Psoas muscle (tissue), 8 donors: ENCODE measurements around the gene GCDH. TPM values are rescaled to one million over a fixed set of nuclear protein-coding genes. Genes with fewer than 3 reads are reported as not detected.

Experiments used
- ATAC-seq, 4 donors: fragments of 200-7000 bp; cut with Tn5 transposase; one replicate each; pipeline ENCODE4 v1.9.1; 2020; ENCODE audit warnings: moderate library complexity in 3 of 4, mild to moderate bottlenecking in 2 of 4
- DNase-seq, 2 donors: peaks; one replicate each; pipeline ENCODE4 v3.0.0-alpha.2; 2020
- H3K27ac ChIP-seq: fragments of 200-600 bp; one replicate; pipeline ENCODE4 v1.8.0; 2022
- H3K27me3 ChIP-seq, 3 donors: fragments of 200-600 bp in 1 of 3; one replicate each; pipeline versions ENCODE4 v1.6.1 to v1.8.0; 2013 to 2022; ENCODE audit warnings: low read length in 2 of 3, mild to moderate bottlenecking in 2 of 3, moderate library complexity in 1 of 3; ENCODE audit not compliant: insufficient read depth in 3 of 3
- H3K36me3 ChIP-seq, 2 donors: fragments of 200-600 bp in 1 of 2; one replicate each; pipeline versions ENCODE4 v1.6.1 to v1.8.0; 2013 to 2022; ENCODE audit warnings: low read depth in 1 of 2, mild to moderate bottlenecking in 1 of 2, moderate library complexity in 1 of 2; ENCODE audit not compliant: insufficient read depth in 1 of 2
- H3K4me1 ChIP-seq: fragments of 200-600 bp; one replicate; pipeline ENCODE4 v1.8.0; 2022
- H3K4me3 ChIP-seq: fragments of 200-600 bp; one replicate; pipeline ENCODE4 v1.8.0; 2022; ENCODE audit warnings: mild to moderate bottlenecking
- H3K9me3 ChIP-seq: fragments of 200-600 bp; one replicate; pipeline ENCODE4 v1.8.0; 2022
- WGBS, 3 donors: extraction: QIAGEN DNeasy Blood & Tissue Kit; methylation state at CpG; one replicate each; pipeline versions ENCODE4 v1.1.6 to v1.1.7; 2013; 5-methylcytosine and 5-hydroxymethylcytosine counted together
- intact Hi-C, 2 donors: fragments of 100-400 bp; cut with DNase I; formaldehyde crosslinking; loops; one replicate each; pipeline versions ENCODE4 v1.11.0 to v1.14.2; 2022
- polyA plus RNA-seq, 3 donors: library from polyadenylated mRNA; stranded (reverse); fragments of 200-250 nt; gene quantifications; one replicate each; pipeline ENCODE4 v1.2.3, GENCODE V29; 2013
- total RNA-seq, 4 donors: library from RNA; stranded (reverse); fragmentation: NEBNext Ultra II Directional in 2 of 4; extraction: Animal tissue kit (Norgen Biotek cat#: 25700) in 2 of 4; gene quantifications; one replicate each; pipeline versions ENCODE4 v1.2.1 to v1.2.4, GENCODE V29; 2021 to 2023
- TF ChIP-seq, protein P1 (sequence below): fragments of 200-600 bp; IDR thresholded peaks from one replicate; pipeline ENCODE4 v1.8.0; 2022; ENCODE audit warnings: antibody characterized with exemption
- donor health status: healthy with polysubstance abuse.
- donor health status: DM: no; HTN: no; CAD: no; lungs with moderate emphysema.
- donor health status: Bipolar disorder and iron deficiency.
- donor health status: healthy.
- donor health status: DM: yes; HTN: yes; CAD: no.
- donor health status: DM: no; HTN: no; CAD: no.
- donor health status: DM: no; HTN: no; CAD: no.
- donor health status: DM: yes; HTN: yes; CAD: no.

The GCDH gene
- total and polyA plus RNA-seq, 7 donors: 18.9 to 45.2 (median 21.9) TPM

DNA sequence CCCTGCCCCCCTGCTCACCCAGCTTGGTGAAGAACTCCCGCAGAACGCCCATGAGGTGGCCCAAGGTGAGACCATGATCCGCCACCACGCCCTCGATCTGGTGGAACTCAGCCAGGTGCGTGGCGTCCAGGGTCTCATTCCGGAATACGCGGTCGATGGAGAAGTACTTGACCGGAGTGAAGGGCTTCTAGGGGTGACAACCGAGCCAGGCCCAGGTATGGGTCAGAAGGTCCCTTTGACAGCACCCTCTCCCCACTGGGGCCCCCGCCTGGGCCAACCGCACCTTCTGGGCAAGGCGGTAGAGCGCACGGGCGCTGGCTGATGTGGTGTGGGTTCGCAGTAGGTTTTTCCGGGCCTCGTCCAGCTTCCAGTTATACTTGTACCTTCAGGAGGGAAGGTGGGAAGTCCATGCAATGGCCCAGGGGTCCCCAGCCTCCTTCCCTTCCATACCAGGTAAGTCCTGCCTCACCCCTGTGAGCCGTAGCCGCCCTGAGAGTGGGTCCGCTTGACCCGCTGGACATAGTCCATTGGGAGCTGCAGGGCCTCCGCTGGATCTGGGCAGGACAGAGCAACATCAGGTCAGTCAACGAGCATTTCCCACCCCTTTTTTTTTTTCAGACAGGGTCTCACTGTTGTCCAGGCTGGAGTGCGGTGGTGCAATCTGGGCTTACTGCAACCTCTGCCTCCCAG, 33.8 kb downstream of the GCDH start:
- H3K4me1 ChIP-seq: no peaks in the 10 kb centered on the region
- no peak for DNase-seq
- no peak for ATAC-seq

DNA sequence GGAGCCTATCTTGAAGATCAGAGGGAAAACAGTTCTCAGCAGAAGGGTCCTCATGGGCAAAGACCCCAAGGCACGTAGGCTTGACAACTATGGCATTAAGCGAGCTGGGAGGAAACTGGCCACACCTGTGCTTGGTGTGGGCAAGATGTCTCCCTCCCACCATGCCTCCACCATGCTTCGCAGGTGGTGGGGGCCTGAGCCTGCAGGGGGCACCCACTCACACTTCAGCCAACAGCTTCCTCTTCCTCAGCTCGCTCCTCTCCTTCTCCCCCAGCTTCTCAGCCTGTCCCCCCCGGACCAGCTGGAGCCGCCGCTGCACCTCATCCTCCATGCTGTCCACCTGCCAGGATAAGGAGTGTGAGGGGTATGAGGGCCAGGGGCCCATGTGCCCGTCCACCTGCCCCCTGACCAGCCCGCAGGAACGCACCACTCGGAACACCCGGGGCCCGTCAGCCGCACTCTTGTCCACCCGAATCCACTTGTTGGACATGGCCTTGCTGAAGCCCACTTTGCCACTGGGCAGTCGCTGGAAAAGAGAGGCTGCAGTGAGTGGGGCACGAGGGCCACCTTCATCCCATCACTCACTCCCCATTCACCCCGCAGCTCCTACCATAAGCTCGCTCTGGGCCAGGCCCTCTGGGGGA, 39.2 kb downstream of the GCDH start:
- Histone ChIP-seq H3K4me3 (no peak overlapping the region), H3K27me3 (no peaks in the 10 kb centered on the region), H3K4me1 (peaks cover 8% of the 10 kb centered on the region), H3K36me3 (peaks cover 5 to 62% of the 10 kb centered on the region in 2 donors), H3K9me3 (no peaks in the 10 kb centered on the region), H3K27ac (no peak overlapping the region)
- TF ChIP-seq, protein P1, sequence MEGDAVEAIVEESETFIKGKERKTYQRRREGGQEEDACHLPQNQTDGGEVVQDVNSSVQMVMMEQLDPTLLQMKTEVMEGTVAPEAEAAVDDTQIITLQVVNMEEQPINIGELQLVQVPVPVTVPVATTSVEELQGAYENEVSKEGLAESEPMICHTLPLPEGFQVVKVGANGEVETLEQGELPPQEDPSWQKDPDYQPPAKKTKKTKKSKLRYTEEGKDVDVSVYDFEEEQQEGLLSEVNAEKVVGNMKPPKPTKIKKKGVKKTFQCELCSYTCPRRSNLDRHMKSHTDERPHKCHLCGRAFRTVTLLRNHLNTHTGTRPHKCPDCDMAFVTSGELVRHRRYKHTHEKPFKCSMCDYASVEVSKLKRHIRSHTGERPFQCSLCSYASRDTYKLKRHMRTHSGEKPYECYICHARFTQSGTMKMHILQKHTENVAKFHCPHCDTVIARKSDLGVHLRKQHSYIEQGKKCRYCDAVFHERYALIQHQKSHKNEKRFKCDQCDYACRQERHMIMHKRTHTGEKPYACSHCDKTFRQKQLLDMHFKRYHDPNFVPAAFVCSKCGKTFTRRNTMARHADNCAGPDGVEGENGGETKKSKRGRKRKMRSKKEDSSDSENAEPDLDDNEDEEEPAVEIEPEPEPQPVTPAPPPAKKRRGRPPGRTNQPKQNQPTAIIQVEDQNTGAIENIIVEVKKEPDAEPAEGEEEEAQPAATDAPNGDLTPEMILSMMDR: no peak
- no peak for ATAC-seq
- no peak for DNase-seq
- WGBS, 3 donors: 84 to 92% (median 91%) methylated on average over 19 of the region's 19 CpGs
- intact Hi-C loops: loop anchor here in 1 of 2 donors (10.0 kb wide), 1 partner anchor 125 kb away; the partner anchor contains the start of genes PRDX2, RNASEH2A and THSD8

More for the DNA sequence above, 33.8 kb downstream of the GCDH start:
- WGBS, 3 donors: 95 to 96% (median 95%) methylated on average over 29 of the region's 29 CpGs
- H3K9me3 ChIP-seq: no peaks in the 10 kb centered on the region
- H3K4me3 ChIP-seq: no peak overlapping the region
- no peak overlapping the region for H3K27ac ChIP-seq
- peaks cover 23 to 79% of the 10 kb centered on the region in 2 donors for H3K36me3 ChIP-seq
- intact Hi-C loops: no loop called here
- H3K27me3 ChIP-seq: no peaks in the 10 kb centered on the region
- TF ChIP-seq, protein P1: no peak

DNA sequence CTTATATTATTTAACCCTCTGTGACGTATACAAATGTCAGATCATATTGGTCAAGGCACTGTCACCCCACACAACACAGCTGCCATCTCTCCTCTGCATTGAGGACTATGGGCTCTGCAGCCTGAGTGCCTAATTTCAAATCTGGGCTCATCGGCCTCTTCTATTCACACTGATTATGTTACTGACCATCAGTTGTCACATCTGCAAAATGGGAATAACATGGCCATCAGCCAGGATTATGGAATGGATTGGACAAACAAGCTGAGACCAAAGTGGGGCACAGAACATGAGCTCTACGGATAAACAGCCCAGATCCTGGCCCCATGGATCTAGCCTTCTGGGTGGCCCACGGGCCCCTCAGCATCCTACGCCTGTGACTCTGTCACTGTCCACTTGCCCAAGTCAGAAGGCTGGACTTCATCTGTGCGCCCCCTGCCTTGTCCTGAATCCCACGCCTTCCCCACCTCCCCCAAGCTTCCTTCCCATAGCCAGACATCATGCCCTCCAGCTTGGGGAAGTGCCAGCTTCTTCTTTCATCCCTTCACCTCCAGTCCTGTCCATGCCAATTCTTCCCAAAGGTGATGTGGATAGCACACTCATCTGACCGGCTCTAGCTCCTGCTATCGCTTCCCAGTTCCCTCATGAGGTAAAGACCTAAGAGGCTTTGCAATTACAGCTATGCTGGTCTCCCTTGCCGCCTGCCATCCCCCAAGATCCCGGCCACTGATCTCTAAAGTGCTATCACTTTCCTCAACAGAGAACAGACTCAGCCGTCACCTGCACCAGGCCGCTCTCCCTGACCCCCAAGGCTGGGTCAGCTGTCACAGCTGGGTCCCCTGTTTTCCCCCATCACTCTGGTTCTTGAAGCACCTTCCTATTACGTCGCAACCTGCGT, 41.7 kb downstream of the GCDH start:
- no peaks in the 10 kb centered on the region for H3K9me3 ChIP-seq
- 29 to 32% (median 29%) methylated on average over 16 of the region's 16 CpGs for WGBS, 3 donors

More for the DNA sequence above, 41.7 kb downstream of the GCDH start:
- ATAC-seq: peak in 3 of 4 donors; percentile 4 to 9 (median 5)
- Histone ChIP-seq H3K36me3 (peaks cover 5 to 37% of the 10 kb centered on the region in 2 donors), H3K27me3 (no peaks in the 10 kb centered on the region), H3K4me1 (peaks cover 11% of the 10 kb centered on the region), H3K27ac (peak overlapping the region; percentile 86), H3K4me3 (peak overlapping the region; percentile 94)
- DNase-seq: no peak
- intact Hi-C loops: loop anchor here in 1 of 2 donors (10.0 kb wide), 1 partner anchor 128 kb away; the partner anchor contains the start of genes PRDX2, RNASEH2A and THSD8
- TF ChIP-seq, protein P1: no peak
